IMR-90 (cell line): ENCODE measurements around the gene GPAT3. TPM values are rescaled to one million over a fixed set of nuclear protein-coding genes. Genes with fewer than 3 reads are reported as not detected.
"Not testable (repeated sequence)": the region's sequence is repeated elsewhere in the genome, so short reads cannot be mapped to it uniquely, and the experiment has no call there.

Experiments
- ATAC-seq: fragments of 200-7000 bp; cut with Tn5 transposase; 2 replicates; pipeline ENCODE4 v1.9.1; 2020; ENCODE audit warnings: low read depth, mild to moderate bottlenecking, moderate library complexity
- BruUV-seq: library from RNA; stranded (reverse); fragments of 400-500 nt; replicated peaks from 2 replicates; lab custom pipeline; 2021; lab: Mats Ljungman, UMichigan
- CTCF ChIA-PET: fragments of 300-600 bp; formaldehyde crosslinking; extraction: SDS; loops from one replicate; lab custom pipeline; 2021; ENCODE audit warnings: antibody characterized with exemption; lab: Yijun Ruan, JAX
- POLR2A ChIA-PET: fragments of 300-600 bp; sonication (Branson Sonifier 250); formaldehyde crosslinking; loops from one replicate; lab custom pipeline; 2022; ENCODE audit warnings: antibody characterized with exemption; ENCODE audit not compliant: unreplicated experiment; lab: Charles Lee
- DNase-seq: peaks from one replicate; pipeline ENCODE4 v3.0.0; 2013
- H2AFZ ChIP-seq: replicated peaks from 2 replicates; pipeline ENCODE3; 2013; ENCODE audit warnings: low read length, mild to moderate bottlenecking; ENCODE audit not compliant: poor library complexity
- H2AK5ac ChIP-seq: 2 replicates; pipeline ENCODE4 v1.6.1; 2013; ENCODE audit warnings: low read depth, low read length, inconsistent platforms
- H2AK9ac ChIP-seq: replicated peaks from 2 replicates; pipeline ENCODE3; 2013; ENCODE audit warnings: mild to moderate bottlenecking, low read depth, low read length, moderate library complexity; ENCODE audit not compliant: poor library complexity
- H2BK120ac ChIP-seq: 2 replicates; pipeline ENCODE4 v1.6.1; 2013; ENCODE audit warnings: low read depth, low read length, inconsistent platforms
- H2BK15ac ChIP-seq: 3 replicates; pipeline ENCODE4 v1.6.1; 2013; ENCODE audit warnings: low read depth, low read length, inconsistent platforms
- H2BK20ac ChIP-seq: 2 replicates; pipeline ENCODE4 v1.6.1; 2013; ENCODE audit warnings: low read depth, mild to moderate bottlenecking, inconsistent platforms, low read length, moderate library complexity
- H2BK5ac ChIP-seq: 2 replicates; pipeline ENCODE4 v1.6.1; 2013; ENCODE audit warnings: mild to moderate bottlenecking, low read depth, low read length, inconsistent platforms; ENCODE audit not compliant: poor library complexity, severe bottlenecking
- H3K14ac ChIP-seq: replicated peaks from 2 replicates; pipeline ENCODE4 v1.6.1; 2013; ENCODE audit warnings: low read depth, low read length, inconsistent platforms
- H3K18ac ChIP-seq: 2 replicates; pipeline ENCODE4 v1.6.1; 2013; ENCODE audit warnings: low read depth, low read length, control low read depth
- H3K23ac ChIP-seq: 2 replicates; pipeline ENCODE4 v1.6.1; 2013; ENCODE audit warnings: low read depth, low read length, inconsistent platforms
- H3K27ac ChIP-seq: 2 replicates; pipeline ENCODE4 v1.5.1; 2013; ENCODE audit warnings: mild to moderate bottlenecking, control low read depth, low read length; ENCODE audit not compliant: insufficient read depth
- H3K27me3 ChIP-seq: 2 replicates; pipeline ENCODE4 v1.6.1; 2013; ENCODE audit warnings: low read length; ENCODE audit not compliant: control insufficient read depth, insufficient read depth
- H3K36me3 ChIP-seq: 2 replicates; pipeline ENCODE4 v1.6.1; 2013; ENCODE audit warnings: low read length, mixed read lengths; ENCODE audit not compliant: control insufficient read depth, insufficient read depth
- H3K4ac ChIP-seq: 2 replicates; pipeline ENCODE4 v1.6.1; 2013; ENCODE audit warnings: low read depth, low read length, inconsistent platforms
- H3K4me1 ChIP-seq: 2 replicates; pipeline ENCODE4 v1.6.1; 2013; ENCODE audit warnings: low read length, mixed read lengths; ENCODE audit not compliant: control insufficient read depth, insufficient read depth
- H3K4me2 ChIP-seq: 2 replicates; pipeline ENCODE4 v1.6.1; 2013; ENCODE audit warnings: low read depth, mild to moderate bottlenecking, control low read depth, low read length, moderate library complexity
- H3K4me3 ChIP-seq: 2 replicates; pipeline ENCODE4 v1.5.1; 2013; ENCODE audit warnings: low read depth, mild to moderate bottlenecking, control low read depth, low read length, moderate library complexity; ENCODE audit not compliant: insufficient read depth
- H3K56ac ChIP-seq: 2 replicates; pipeline ENCODE4 v1.6.1; 2013; ENCODE audit warnings: low read length, inconsistent platforms; ENCODE audit not compliant: insufficient read depth; ENCODE audit errors: extremely low read depth
- H3K79me1 ChIP-seq, 2 experiments: 2 replicates each; pipeline ENCODE4 v1.6.1; 2013; ENCODE audit warnings: low read length in 2 of 2, inconsistent platforms in 1 of 2, low read depth in 1 of 2
- H3K9ac ChIP-seq: 2 replicates; pipeline ENCODE4 v1.6.1; 2013; ENCODE audit warnings: low read depth, low read length, control low read depth
- H3K9me1 ChIP-seq: 2 replicates; pipeline ENCODE4 v1.6.1; 2013; ENCODE audit warnings: low read length, inconsistent platforms; ENCODE audit not compliant: insufficient read depth
- H3K9me3 ChIP-seq: 2 replicates; pipeline ENCODE4 v1.6.1; 2013; ENCODE audit warnings: low read length; ENCODE audit not compliant: control insufficient read depth, insufficient read depth
- H4K20me1 ChIP-seq: 2 replicates; pipeline ENCODE4 v1.6.1; 2013; ENCODE audit warnings: low read length, inconsistent platforms; ENCODE audit not compliant: insufficient read depth
- H4K5ac ChIP-seq: 2 replicates; pipeline ENCODE4 v1.6.1; 2013; ENCODE audit warnings: mild to moderate bottlenecking, low read depth, low read length, control low read depth
- H4K8ac ChIP-seq, 2 experiments: 2 replicates each; pipeline ENCODE4 v1.6.1; 2013; ENCODE audit warnings: low read depth in 2 of 2, low read length in 2 of 2, control low read depth in 1 of 2, inconsistent platforms in 1 of 2
- H4K91ac ChIP-seq: 2 replicates; pipeline ENCODE4 v1.6.1; 2013; ENCODE audit warnings: low read depth, low read length, inconsistent platforms; ENCODE audit not compliant: insufficient read depth
- WGBS, 2 experiments: methylation state at CpG; one replicate each; pipeline versions ENCODE4 v1.1.5 to v1.1.7; 2013; ENCODE audit warnings: missing lambda C conversion rate in 2 of 2; ENCODE audit not compliant: insufficient read length in 1 of 2; ENCODE audit errors: extremely low coverage in 2 of 2; 5-methylcytosine and 5-hydroxymethylcytosine counted together
- dilution Hi-C: fragments of 300-500 bp; cut with HindIII; formaldehyde crosslinking; loops from one replicate; pipeline ENCODE4 v1.14.3; 2018; ENCODE audit warnings: low sequenced_read_pairs; ENCODE audit not compliant: unreplicated experiment
- in situ Hi-C: fragments of 300-500 bp; cut with MboI; formaldehyde crosslinking; loops from 3 replicates; pipeline ENCODE4 v1.14.3; 2019; ENCODE audit warnings: low sequenced_read_pairs, inconsistent platforms, mixed read lengths
- intact Hi-C: fragments of 100-400 bp; cut with micrococcal nuclease; formaldehyde crosslinking; loops from 2 replicates; pipeline ENCODE4 v1.10.0; 2022
- polyA plus RNA-seq, 3 experiments: library from polyadenylated mRNA; depleted of rRNA; stranded (reverse); fragments of >200 nt; gene quantifications; 2 replicates each; pipeline ENCODE4 v1.2.3, GENCODE V29; 2012; ENCODE audit warnings: low replicate concordance in 1 of 3
- total RNA-seq: library from RNA; depleted of rRNA; stranded (reverse); fragments of >200 nt; gene quantifications from 2 replicates; pipeline ENCODE4 v1.2.3, GENCODE V29; 2012

Gene GPAT3
- total and polyA plus RNA-seq, 2 of the 4 experiments (the other 2 are of a cell fraction), result 1.3 to 2.9 TPM

DNA sequence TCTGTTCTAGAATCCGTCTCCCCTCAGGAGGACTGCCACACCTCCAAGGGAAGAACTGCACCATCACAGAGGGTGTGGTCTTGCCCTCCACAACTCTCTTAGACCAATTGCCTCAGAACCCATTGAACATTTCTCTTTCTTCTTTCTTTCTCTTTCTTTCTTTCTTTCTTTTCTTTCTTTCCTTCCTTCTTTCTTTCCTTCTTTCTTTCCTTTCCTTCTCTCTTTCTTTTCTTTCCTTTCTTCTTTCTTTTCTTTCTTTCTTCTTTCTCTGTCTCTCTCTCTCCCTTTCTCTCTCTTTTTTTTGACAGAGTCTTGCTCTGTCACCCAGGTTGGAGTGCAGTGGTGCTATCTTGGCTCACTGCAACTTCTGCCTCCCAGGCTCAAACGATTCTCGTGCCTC is 34.2 kb upstream of the GPAT3 start:
- H3K56ac ChIP-seq, H2BK5ac ChIP-seq, H2AK5ac ChIP-seq, H2BK20ac ChIP-seq, H3K36me3 ChIP-seq, ATAC-seq, CTCF ChIA-PET, H3K27ac ChIP-seq, H3K18ac ChIP-seq, H2BK120ac ChIP-seq, dilution Hi-C loops, H4K20me1 ChIP-seq, H3K79me1 ChIP-seq, H3K4me2 ChIP-seq, H2AK9ac ChIP-seq, H4K5ac ChIP-seq, H3K9me1 ChIP-seq, H2AFZ ChIP-seq, BruUV-seq, H3K4me1 ChIP-seq, H2BK15ac ChIP-seq, H3K4me3 ChIP-seq, H3K14ac ChIP-seq, H3K9me3 ChIP-seq, DNase-seq, H3K4ac ChIP-seq, H4K8ac ChIP-seq, POLR2A ChIA-PET, H3K27me3 ChIP-seq, H3K23ac ChIP-seq, H3K9ac ChIP-seq, H4K91ac ChIP-seq: not testable (repeated sequence)
- in situ Hi-C loops, result loop anchor here (25.0 kb wide), 2 partner anchors 761 to 1011 kb away; no protein-coding TSS in a partner anchor
- 82% methylated on average over 1 of the region's 3 CpGs; no CpG with 5 or more reads in 1 of the 2 experiments for WGBS, 2 experiments
- intact Hi-C loops, result loop anchor here (5.0 kb wide), 1 partner anchor 756 kb away; no protein-coding TSS in a partner anchor
